Measurements from ENCODE around the gene CEP85L. TPM values are rescaled to one million over a fixed set of nuclear protein-coding genes. Genes with fewer than 3 reads are reported as not detected.

Gene CEP85L
- total and polyA plus RNA-seq, 2 experiments from 2014 or later: 9.1 to 10.1 TPM

GRCh38 chr6:118630923-118631322 lies 20.5 kb downstream of the CEP85L start:
- H3K27me3 ChIP-seq (ENCODE audit: insufficient read depth): no peaks in the 10 kb centered on the region
- no peaks in the 10 kb centered on the region for H3K9me2 ChIP-seq (ENCODE audit: insufficient read depth)
- H3K9me3 Mint-ChIP-seq: peaks cover 12% of the 10 kb centered on the region; the same call in 2 of the 3 replicates
- peaks cover 19% of the 10 kb centered on the region for H3K4me1 Mint-ChIP-seq
- no peak overlapping the region for H3K27ac ChIP-seq (ENCODE audit: low read depth)
- no peak overlapping the region for H3K4me3 ChIP-seq
- H3K4me1 ChIP-seq (ENCODE audit: insufficient read depth): peaks cover 21% of the 10 kb centered on the region
- H3K36me3 Mint-ChIP-seq (ENCODE audit: low read depth): peaks cover 25% of the 10 kb centered on the region
- no peak overlapping the region for H3K4me3 Mint-ChIP-seq
- DNase-seq (ENCODE audit: low spot score) (no peak), ATAC-seq (no peak)
- H2AFZ ChIP-seq: no peak overlapping the region
- no peaks in the 10 kb centered on the region for H3F3A ChIP-seq (replicated peaks; ENCODE audit: low read depth)
- peaks cover 40% of the 10 kb centered on the region for H3K79me2 ChIP-seq (replicated peaks; ENCODE audit: insufficient read depth)
- no peak overlapping the region for H3K27ac Mint-ChIP-seq
- H3K27me3 Mint-ChIP-seq (ENCODE audit: insufficient read depth, low read depth, poor library complexity): peaks cover 3% of the 10 kb centered on the region
- H4K20me1 ChIP-seq (replicated peaks; ENCODE audit: insufficient read depth): no peaks in the 10 kb centered on the region
- H3K36me3 ChIP-seq (ENCODE audit: insufficient read depth): peaks cover 6% of the 10 kb centered on the region; the same call in 1 of the 2 replicates
- no peak for TF ChIP-seq EZH2phosphoT487 (IDR thresholded peaks at IDR 0.05; ENCODE audit: unreplicated experiment)
- no peak overlapping the region for H3K4me2 ChIP-seq

GRCh38 chr6:118630067-118630466 lies 21.3 kb downstream of the CEP85L start:
- peak overlapping the region; percentile 53; the same call in 1 of the 2 replicates for H3K27ac Mint-ChIP-seq
- Histone ChIP-seq H3K79me2 (replicated peaks; ENCODE audit: insufficient read depth) (peaks cover 37% of the 10 kb centered on the region), H2AFZ (no peak overlapping the region), H3K27me3 (ENCODE audit: insufficient read depth) (no peaks in the 10 kb centered on the region), H3K27ac (ENCODE audit: low read depth) (peak overlapping the region; percentile 52; the same call in 1 of the 2 replicates), H3F3A (replicated peaks; ENCODE audit: low read depth) (no peaks in the 10 kb centered on the region), H3K4me1 (ENCODE audit: insufficient read depth) (peaks cover 18% of the 10 kb centered on the region), H3K36me3 (ENCODE audit: insufficient read depth) (peaks cover 6% of the 10 kb centered on the region; the same call in 1 of the 2 replicates), H4K20me1 (replicated peaks; ENCODE audit: insufficient read depth) (no peaks in the 10 kb centered on the region), H3K4me3 (no peak overlapping the region), H3K9me2 (ENCODE audit: insufficient read depth) (no peaks in the 10 kb centered on the region), H3K4me2 (peak overlapping the region; percentile 28; the same call in 1 of the 2 replicates)
- H3K27me3 Mint-ChIP-seq (ENCODE audit: insufficient read depth, low read depth, poor library complexity): peaks cover 3% of the 10 kb centered on the region
- peaks cover 32% of the 10 kb centered on the region for H3K36me3 Mint-ChIP-seq (ENCODE audit: low read depth)
- H3K4me1 Mint-ChIP-seq: peaks cover 19% of the 10 kb centered on the region
- H3K4me3 Mint-ChIP-seq: no peak overlapping the region
- DNase-seq (ENCODE audit: low spot score) (peak; percentile 20), ATAC-seq (peak; percentile 61)
- H3K9me3 Mint-ChIP-seq: peaks cover 18% of the 10 kb centered on the region; the same call in 2 of the 3 replicates
- TF ChIP-seq CTCF (conservative IDR thresholded peaks at IDR 0.05; ENCODE audit: low read depth in 2 of 2) (no peak), NANOG (IDR thresholded peaks at IDR 0.05; ENCODE audit: borderline replicate concordance) (no peak), REST (IDR thresholded peaks at IDR 0.05; ENCODE audit: unreplicated experiment) (no peak), STAT1 (IDR thresholded peaks at IDR 0.05; ENCODE audit: unreplicated experiment) (no peak), ZNF114 (CRISPR knock-in tag; IDR thresholded peaks at IDR 0.05) (no peak), ETS1 (IDR thresholded peaks at IDR 0.05) (no peak), POLR2AphosphoS5 (IDR thresholded peaks at IDR 0.05; ENCODE audit: low read depth) (no peak), ZNF462 (CRISPR knock-in tag; IDR thresholded peaks at IDR 0.05) (no peak), JUNB (IDR thresholded peaks at IDR 0.05; ENCODE audit: unreplicated experiment) (no peak)
